Keratinocyte (primary cell): ENCODE measurements around the gene VEGFA. TPM values are rescaled to one million over a fixed set of nuclear protein-coding genes. Genes with fewer than 3 reads are reported as not detected.

Source experiments
- DNase-seq: peaks from one replicate; pipeline ENCODE4 v3.0.0-alpha.2; 2011; ENCODE audit warnings: low read depth, missing footprints, low spot score
- FAIRE-seq: peaks from 2 replicates; lab custom pipeline; 2011; peaks lifted over from hg19 to GRCh38; lab: Jason Lieb, UNC
- H2AFZ ChIP-seq: 2 replicates; pipeline ENCODE4 v1.6.0; 2012; ENCODE audit warnings: low read length, control low read depth, inconsistent platforms; ENCODE audit not compliant: control insufficient read depth
- H3K27ac ChIP-seq: 2 replicates; pipeline ENCODE4 v1.5.1; 2011; ENCODE audit warnings: low read length; ENCODE audit not compliant: control insufficient read depth, insufficient read depth
- H3K27me3 ChIP-seq: 3 replicates; pipeline ENCODE4 v1.6.0; 2011; ENCODE audit warnings: low read length; ENCODE audit not compliant: control insufficient read depth, insufficient read depth; ENCODE audit errors: extremely low read depth
- H3K36me3 ChIP-seq, 2 experiments: 2 replicates in 1 of 2; 3 replicates in 1 of 2; pipeline ENCODE4 v1.5.1; 2011; ENCODE audit warnings: low read length in 2 of 2, mild to moderate bottlenecking in 1 of 2; ENCODE audit not compliant: control insufficient read depth in 2 of 2, insufficient read depth in 2 of 2; ENCODE audit errors: extremely low read depth in 1 of 2
- H3K4me1 ChIP-seq: 3 replicates; pipeline ENCODE4 v1.5.1; 2011; ENCODE audit warnings: low read length; ENCODE audit not compliant: control insufficient read depth, insufficient read depth; ENCODE audit errors: extremely low read depth
- H3K4me2 ChIP-seq: 3 replicates; pipeline ENCODE4 v1.6.0; 2011; ENCODE audit warnings: low read depth, low read length; ENCODE audit not compliant: control insufficient read depth, insufficient read depth; ENCODE audit errors: extremely low read depth
- H3K4me3 ChIP-seq, 3 experiments: fragments of 200-600 bp in 1 of 3; sonication (generic) in 1 of 3; 2 replicates in 2 of 3; 3 replicates in 1 of 3; pipeline ENCODE4 v1.5.1; 2011 to 2016; ENCODE audit warnings: low read length in 3 of 3, mild to moderate bottlenecking in 3 of 3, control low read depth in 2 of 3, inconsistent platforms in 1 of 3, low read depth in 1 of 3, mixed read lengths in 1 of 3, mixed run types in 1 of 3, moderate library complexity in 1 of 3; ENCODE audit not compliant: control insufficient read depth in 2 of 3, insufficient read depth in 2 of 3; ENCODE audit errors: extremely low read depth in 1 of 3
- H3K79me2 ChIP-seq: 2 replicates; pipeline ENCODE4 v1.6.0; 2012; ENCODE audit warnings: low read length; ENCODE audit not compliant: control insufficient read depth, insufficient read depth
- H3K9ac ChIP-seq: 3 replicates; pipeline ENCODE4 v1.6.0; 2011; ENCODE audit warnings: low read length; ENCODE audit not compliant: control insufficient read depth, insufficient read depth; ENCODE audit errors: extremely low read depth
- H3K9me1 ChIP-seq: 3 replicates; pipeline ENCODE4 v1.6.0; 2011; ENCODE audit warnings: low read length; ENCODE audit not compliant: control insufficient read depth, insufficient read depth; ENCODE audit errors: extremely low read depth
- H3K9me3 ChIP-seq: 2 replicates; pipeline ENCODE4 v1.5.1; 2012; ENCODE audit warnings: low read depth, low read length; ENCODE audit not compliant: control insufficient read depth
- H4K20me1 ChIP-seq: 3 replicates; pipeline ENCODE4 v1.6.0; 2011; ENCODE audit warnings: low read length; ENCODE audit not compliant: control insufficient read depth, insufficient read depth; ENCODE audit errors: extremely low read depth
- CTCF ChIP-seq, 3 experiments: IDR thresholded peaks in 1 of 3; conservative IDR thresholded peaks in 1 of 3; optimal IDR thresholded peaks in 1 of 3; 2 replicates in 2 of 3; 3 replicates in 1 of 3; pipeline versions ENCODE3 to v1.5.1; 2011; ENCODE audit warnings: low read length in 3 of 3, mild to moderate bottlenecking in 3 of 3, moderate library complexity in 2 of 3, control low read depth in 1 of 3, inconsistent platforms in 1 of 3; ENCODE audit not compliant: insufficient read depth in 2 of 3; ENCODE audit errors: extremely low read depth in 1 of 3
- EZH2 ChIP-seq: IDR thresholded peaks from one replicate; pipeline ENCODE4 v1.6.1; 2012; ENCODE audit warnings: inconsistent platforms, mild to moderate bottlenecking, low read length, moderate library complexity
- dilution Hi-C: fragments of 300-500 bp; cut with MboI; formaldehyde crosslinking; loops from one replicate; pipeline ENCODE4 v1.7.0; 2020; ENCODE audit warnings: low sequenced_read_pairs; ENCODE audit not compliant: extremely low pct_ligation_motif_present
- polyA plus RNA-seq, 5 experiments: library from polyadenylated mRNA; depleted of rRNA in 3 of 5; stranded (reverse) in 3 of 5; stranded (forward) in 1 of 5; unstranded in 1 of 5; fragments of >200 nt; gene quantifications; 1 replicate in 1 of 5; 2 replicates in 3 of 5; 3 replicates in 1 of 5; pipeline versions ENCODE4 v1.2.1 to v1.2.3, GENCODE V29; 2011 to 2012; ENCODE audit warnings: missing spikeins in 2 of 5, low read depth in 1 of 5, low replicate concordance in 1 of 5

VEGFA gene
- polyA plus RNA-seq, 1 donor (not counting 4 experiments of a cell fraction or from before 2014, with no cell fraction given): 149 TPM

- H3K9ac ChIP-seq: no peak overlapping the region
- DNase-seq: no peak
Measured at GRCh38 chr6:43831191-43831590, 61.2 kb downstream of the VEGFA start.

GRCh38 chr6:43833223-43833995 lies 63.4 kb downstream of the VEGFA start:
- DNase-seq: no peak
- TF ChIP-seq EZH2: no peak
- TF ChIP-seq CTCF (optimal IDR thresholded peaks at IDR 0.05 in 1 of 3, IDR thresholded peaks at IDR 0.05 in 1 of 3, conservative IDR thresholded peaks at IDR 0.05 in 1 of 3; ENCODE audit: extremely low read depth in 1 of 3, insufficient read depth in 2 of 3, low read length in 3 of 3): no peak
- no peak overlapping the region for H3K4me3 ChIP-seq
- dilution Hi-C loops: no loop called here
- no peak for FAIRE-seq
- H3K4me1 ChIP-seq: peaks cover 5% of the 10 kb centered on the region
- H3K9ac ChIP-seq: no peak overlapping the region
- no peaks in the 10 kb centered on the region for H3K79me2 ChIP-seq
- no peak overlapping the region for H2AFZ ChIP-seq
- no peak overlapping the region for H3K27ac ChIP-seq
- H3K36me3 ChIP-seq: no peaks in the 10 kb centered on the region
- H3K9me1 ChIP-seq: no peaks in the 10 kb centered on the region
- no peaks in the 10 kb centered on the region for H4K20me1 ChIP-seq
- H3K27me3 ChIP-seq: peaks cover 17% of the 10 kb centered on the region
- H3K4me2 ChIP-seq: no peak overlapping the region
- H3K9me3 ChIP-seq: no peaks in the 10 kb centered on the region

More at GRCh38 chr6:43831191-43831590, 61.2 kb downstream of the VEGFA start:
- H3K36me3 ChIP-seq: no peaks in the 10 kb centered on the region
- no peaks in the 10 kb centered on the region for H3K9me1 ChIP-seq
- no peak overlapping the region for H3K27ac ChIP-seq
- peaks cover 22% of the 10 kb centered on the region for H3K27me3 ChIP-seq
- H3K4me2 ChIP-seq: peak overlapping the region; percentile 25
- no peak overlapping the region for H2AFZ ChIP-seq
- no peak overlapping the region for H3K4me3 ChIP-seq
- peak; percentile 82 for FAIRE-seq
- H3K79me2 ChIP-seq: no peaks in the 10 kb centered on the region
- peaks cover 5% of the 10 kb centered on the region for H3K4me1 ChIP-seq
- H4K20me1 ChIP-seq: no peaks in the 10 kb centered on the region
- TF ChIP-seq CTCF (optimal IDR thresholded peaks at IDR 0.05 in 1 of 3, IDR thresholded peaks at IDR 0.05 in 1 of 3, conservative IDR thresholded peaks at IDR 0.05 in 1 of 3; ENCODE audit: extremely low read depth in 1 of 3, insufficient read depth in 2 of 3, low read length in 3 of 3): no peak
- TF ChIP-seq EZH2: no peak
- dilution Hi-C loops: no loop called here
- no peaks in the 10 kb centered on the region for H3K9me3 ChIP-seq
